ENCODE measurements around the gene LCP2.

GRCh38 chr5:170289121-170289520 lies 8.5 kb downstream of the LCP2 start:
- TF ChIP-seq, protein P1, sequence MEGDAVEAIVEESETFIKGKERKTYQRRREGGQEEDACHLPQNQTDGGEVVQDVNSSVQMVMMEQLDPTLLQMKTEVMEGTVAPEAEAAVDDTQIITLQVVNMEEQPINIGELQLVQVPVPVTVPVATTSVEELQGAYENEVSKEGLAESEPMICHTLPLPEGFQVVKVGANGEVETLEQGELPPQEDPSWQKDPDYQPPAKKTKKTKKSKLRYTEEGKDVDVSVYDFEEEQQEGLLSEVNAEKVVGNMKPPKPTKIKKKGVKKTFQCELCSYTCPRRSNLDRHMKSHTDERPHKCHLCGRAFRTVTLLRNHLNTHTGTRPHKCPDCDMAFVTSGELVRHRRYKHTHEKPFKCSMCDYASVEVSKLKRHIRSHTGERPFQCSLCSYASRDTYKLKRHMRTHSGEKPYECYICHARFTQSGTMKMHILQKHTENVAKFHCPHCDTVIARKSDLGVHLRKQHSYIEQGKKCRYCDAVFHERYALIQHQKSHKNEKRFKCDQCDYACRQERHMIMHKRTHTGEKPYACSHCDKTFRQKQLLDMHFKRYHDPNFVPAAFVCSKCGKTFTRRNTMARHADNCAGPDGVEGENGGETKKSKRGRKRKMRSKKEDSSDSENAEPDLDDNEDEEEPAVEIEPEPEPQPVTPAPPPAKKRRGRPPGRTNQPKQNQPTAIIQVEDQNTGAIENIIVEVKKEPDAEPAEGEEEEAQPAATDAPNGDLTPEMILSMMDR (IDR thresholded peaks at IDR 0.05) = no peak
- no peak for TF ChIP-seq POLR2A (IDR thresholded peaks at IDR 0.05)

Data from adrenal gland (tissue), 5 donors.